Left lobe of liver (tissue), 2 donors: ENCODE results near the gene MUC13. TPM values are rescaled to one million over a fixed set of nuclear protein-coding genes. Genes with fewer than 3 reads are reported as not detected.
A peak's percentile ranks its signal among the peaks of the same experiment; 100 is the strongest.
"Not testable (repeated sequence)": the region's sequence is repeated elsewhere in the genome, so short reads cannot be mapped to it uniquely, and the experiment has no call there.

Source experiments
- ATAC-seq: fragments of 200-7000 bp; cut with Tn5 transposase; one replicate; pipeline ENCODE4 v1.9.1; 2020; ENCODE audit warnings: mild to moderate bottlenecking, moderate library complexity
- DNase-seq: peaks from one replicate; pipeline ENCODE4 v3.0.0-alpha.2; 2020; ENCODE audit warnings: low spot score
- total RNA-seq: library from RNA; stranded (reverse); gene quantifications from one replicate; pipeline ENCODE4 v1.2.1, GENCODE V29; 2021
- donor health status: DM: no; HTN: no; CAD: no; lungs with moderate emphysema.
- donor health status: DM: no; HTN: yes; CAD: no.

Gene MUC13
- total RNA-seq, result 0.50 TPM

GRCh38 chr3:124934577-124934976 lies at the start of gene MUC13:
MUC13 (minus strand) TSS chr3:124934751; CDS start chr3:124934712, 39 bp downstream.
- ATAC-seq, result no peak
- no peak for DNase-seq

- ATAC-seq (no peak), DNase-seq (no peak)
Measured at GRCh38 chr3:124982855-124983254, 48.3 kb upstream of the MUC13 start.

- ATAC-seq (no peak), DNase-seq (no peak)
Measured at GRCh38 chr3:124981472-124981871, 46.9 kb upstream of the MUC13 start.

- ATAC-seq, result no peak
- no peak for DNase-seq
Measured at GRCh38 chr3:124978627-124979026, 44.1 kb upstream of the MUC13 start.

- ATAC-seq (no peak), DNase-seq (no peak)
Measured at GRCh38 chr3:124976383-124976782, 41.8 kb upstream of the MUC13 start.

- ATAC-seq (no peak), DNase-seq (no peak)
Measured at GRCh38 chr3:124974691-124975090, 40.1 kb upstream of the MUC13 start.

GRCh38 chr3:124973290-124973689 lies 38.7 kb upstream of the MUC13 start:
- ATAC-seq (no peak), DNase-seq (no peak)

- ATAC-seq (no peak), DNase-seq (no peak)
Measured at GRCh38 chr3:124972457-124972856, 37.9 kb upstream of the MUC13 start.

- no peak for ATAC-seq
- no peak for DNase-seq
Measured at GRCh38 chr3:124969963-124970722, 35.6 kb upstream of the MUC13 start.

GRCh38 chr3:124969190-124969589 lies 34.6 kb upstream of the MUC13 start:
- no peak for ATAC-seq

GRCh38 chr3:124967964-124968363 lies 33.4 kb upstream of the MUC13 start:
- no peak for DNase-seq
- ATAC-seq, result no peak

More at GRCh38 chr3:124969190-124969589, 34.6 kb upstream of the MUC13 start:
- no peak for DNase-seq

GRCh38 chr3:124966521-124967445 lies 32.2 kb upstream of the MUC13 start:
- ATAC-seq (peak; percentile 44), DNase-seq (no peak)

GRCh38 chr3:124965413-124965812 lies 30.9 kb upstream of the MUC13 start:
- DNase-seq (no peak), ATAC-seq (no peak)

- no peak for ATAC-seq
Measured at GRCh38 chr3:124964387-124964786, 29.8 kb upstream of the MUC13 start.

GRCh38 chr3:124963755-124964154 lies 29.2 kb upstream of the MUC13 start:
- DNase-seq, result no peak
- no peak for ATAC-seq

More at GRCh38 chr3:124964387-124964786, 29.8 kb upstream of the MUC13 start:
- DNase-seq, result no peak

GRCh38 chr3:124962403-124962940 lies 27.9 kb upstream of the MUC13 start:
- no peak for ATAC-seq
- DNase-seq, result no peak

- no peak for DNase-seq
Measured at GRCh38 chr3:124960698-124961097, 26.1 kb upstream of the MUC13 start.

GRCh38 chr3:124960105-124960504 lies 25.6 kb upstream of the MUC13 start:
- ATAC-seq (no peak), DNase-seq (no peak)

More at GRCh38 chr3:124960698-124961097, 26.1 kb upstream of the MUC13 start:
- no peak for ATAC-seq

- not testable (repeated sequence) for ATAC-seq
Measured at GRCh38 chr3:124957951-124958350, 23.4 kb upstream of the MUC13 start.

GRCh38 chr3:124952282-124952855 lies 17.8 kb upstream of the MUC13 start:
- ATAC-seq (no peak), DNase-seq (no peak)

More at GRCh38 chr3:124957951-124958350, 23.4 kb upstream of the MUC13 start:
- not testable (repeated sequence) for DNase-seq
